Body of pancreas (tissue), 4 donors: ENCODE measurements around the gene ASPA. TPM values are rescaled to one million over a fixed set of nuclear protein-coding genes. Genes with fewer than 3 reads are reported as not detected.
"Not testable (repeated sequence)": the region's sequence is repeated elsewhere in the genome, so short reads cannot be mapped to it uniquely, and the experiment has no call there.

ENCODE experiments used
- ATAC-seq: fragments of 150-250 bp; one replicate; pipeline ENCODE4 v1.9.1; 2016
- DNase-seq, 4 donors: peaks; one replicate each; pipeline ENCODE4 v3.0.0-alpha.2; 2019
- H3K27ac ChIP-seq, 4 donors: fragments of 200-600 bp; sonication (generic); 1 replicate in 3 of 4; 2 replicates in 1 of 4; pipeline versions ENCODE4 v1.5.1 to v1.6.1; 2016 to 2019; ENCODE audit warnings: mild to moderate bottlenecking in 1 of 4, mixed read lengths in 1 of 4, moderate library complexity in 1 of 4
- H3K27me3 ChIP-seq, 2 donors: fragments of 200-600 bp; sonication (generic); one replicate each; pipeline ENCODE4 v1.6.0; 2016; ENCODE audit warnings: mild to moderate bottlenecking in 1 of 2
- H3K36me3 ChIP-seq, 2 donors: fragments of 200-600 bp; sonication (generic); replicated peaks in 1 of 2; 2 replicates each; pipeline ENCODE4 v1.5.1; 2016; ENCODE audit warnings: low read depth in 2 of 2; ENCODE audit not compliant: insufficient read depth in 1 of 2
- H3K4me1 ChIP-seq: fragments of 200-600 bp; sonication (generic); one replicate; pipeline ENCODE4 v1.6.0; 2016
- H3K4me3 ChIP-seq, 2 donors: fragments of 200-600 bp; sonication (generic); 1 replicate in 1 of 2; 2 replicates in 1 of 2; pipeline ENCODE4 v1.5.1; 2016 to 2019
- H3K9me3 ChIP-seq, 3 donors: fragments of 200-600 bp; sonication (generic); 1 replicate in 2 of 3; 2 replicates in 1 of 3; pipeline ENCODE4 v1.5.1; 2016
- POLR2A ChIP-seq, 3 donors: fragments of 450-650 bp; IDR thresholded peaks; one replicate each; pipeline ENCODE4 v1.6.1; 2016; ENCODE audit warnings: antibody characterized with exemption in 3 of 3, mild to moderate bottlenecking in 2 of 3
- WGBS, 2 donors: methylation state at CpG; one replicate each; pipeline ENCODE4 v1.1.5; 2017; 5-methylcytosine and 5-hydroxymethylcytosine counted together
- intact Hi-C: fragments of 100-400 bp; cut with DNase I; formaldehyde crosslinking; loops from one replicate; pipeline ENCODE4 v1.15.1; 2023
- total RNA-seq, 2 donors: library from RNA; depleted of rRNA; stranded (reverse); fragments of >200 nt; gene quantifications; one replicate each; pipeline ENCODE4 v1.1.0, GENCODE V29; 2016
- TF ChIP-seq, protein P1 (sequence below), 7 experiments: fragments of 450-650 bp in 4 of 7; fragments of 200-600 bp in 3 of 7; sonication (generic) in 3 of 7; IDR thresholded peaks; one replicate each; pipeline ENCODE4 v1.5.1; 2016 to 2019; ENCODE audit warnings: antibody characterized with exemption in 7 of 7

The ASPA gene
- total RNA-seq, result under 1 TPM; 0.66 to 0.78 TPM

DNA sequence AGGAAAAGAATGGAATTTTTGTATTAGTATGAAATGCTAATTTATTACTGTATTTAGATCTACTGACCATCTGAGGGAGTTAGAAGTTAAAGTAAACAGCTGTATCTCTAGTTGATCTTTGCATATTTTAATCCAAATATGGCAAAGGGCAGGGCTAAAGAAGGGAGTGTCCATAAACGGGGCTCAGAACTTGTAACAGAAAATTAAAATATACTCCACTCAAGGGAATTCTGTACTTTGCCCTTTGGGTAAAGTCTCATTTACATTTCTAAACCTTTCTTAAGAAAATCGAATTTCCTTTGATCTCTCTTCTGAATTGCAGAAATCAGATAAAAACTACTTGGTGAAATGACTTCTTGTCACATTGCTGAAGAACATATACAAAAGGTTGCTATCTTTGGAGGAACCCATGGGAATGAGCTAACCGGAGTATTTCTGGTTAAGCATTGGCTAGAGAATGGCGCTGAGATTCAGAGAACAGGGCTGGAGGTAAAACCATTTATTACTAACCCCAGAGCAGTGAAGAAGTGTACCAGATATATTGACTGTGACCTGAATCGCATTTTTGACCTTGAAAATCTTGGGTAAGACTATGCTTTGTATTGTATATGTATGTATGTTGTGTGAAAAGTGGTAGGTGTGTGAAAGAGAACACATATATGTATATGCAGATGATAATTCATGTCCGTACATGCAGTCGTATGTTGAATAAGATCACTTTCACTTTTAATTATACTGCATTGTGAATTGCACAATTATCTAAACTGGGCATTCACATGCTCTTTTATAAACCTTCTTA is at the start of gene ASPA:
Gene ASPA (plus strand): TSS at position 186 of the 799 bp plus-strand sequence. CDS start 163 bp downstream, at position 349.
- ATAC-seq, result peak; percentile 51
- TF ChIP-seq, protein P1, sequence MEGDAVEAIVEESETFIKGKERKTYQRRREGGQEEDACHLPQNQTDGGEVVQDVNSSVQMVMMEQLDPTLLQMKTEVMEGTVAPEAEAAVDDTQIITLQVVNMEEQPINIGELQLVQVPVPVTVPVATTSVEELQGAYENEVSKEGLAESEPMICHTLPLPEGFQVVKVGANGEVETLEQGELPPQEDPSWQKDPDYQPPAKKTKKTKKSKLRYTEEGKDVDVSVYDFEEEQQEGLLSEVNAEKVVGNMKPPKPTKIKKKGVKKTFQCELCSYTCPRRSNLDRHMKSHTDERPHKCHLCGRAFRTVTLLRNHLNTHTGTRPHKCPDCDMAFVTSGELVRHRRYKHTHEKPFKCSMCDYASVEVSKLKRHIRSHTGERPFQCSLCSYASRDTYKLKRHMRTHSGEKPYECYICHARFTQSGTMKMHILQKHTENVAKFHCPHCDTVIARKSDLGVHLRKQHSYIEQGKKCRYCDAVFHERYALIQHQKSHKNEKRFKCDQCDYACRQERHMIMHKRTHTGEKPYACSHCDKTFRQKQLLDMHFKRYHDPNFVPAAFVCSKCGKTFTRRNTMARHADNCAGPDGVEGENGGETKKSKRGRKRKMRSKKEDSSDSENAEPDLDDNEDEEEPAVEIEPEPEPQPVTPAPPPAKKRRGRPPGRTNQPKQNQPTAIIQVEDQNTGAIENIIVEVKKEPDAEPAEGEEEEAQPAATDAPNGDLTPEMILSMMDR (IDR thresholded peaks at IDR 0.05), result no peak
- no peak for TF ChIP-seq POLR2A (IDR thresholded peaks at IDR 0.05)
- WGBS, 2 donors, result 19 to 24% methylated on average over 7 of the region's 7 CpGs
- Histone ChIP-seq H3K4me1 (peaks cover 16% of the 10 kb centered on the region), H3K9me3 (no peaks in the 10 kb centered on the region), H3K4me3 (peak within 1 kb of the TSS in 1 of 2 donors; percentile 21), H3K27me3 (no peaks in the 10 kb centered on the region), H3K36me3 (no peaks in the 10 kb centered on the region), H3K27ac (peak within 1 kb of the TSS in 3 of 4 donors; percentile 34 to 41 (median 35))
- no peak for DNase-seq
- intact Hi-C loops, result no loop called here

DNA sequence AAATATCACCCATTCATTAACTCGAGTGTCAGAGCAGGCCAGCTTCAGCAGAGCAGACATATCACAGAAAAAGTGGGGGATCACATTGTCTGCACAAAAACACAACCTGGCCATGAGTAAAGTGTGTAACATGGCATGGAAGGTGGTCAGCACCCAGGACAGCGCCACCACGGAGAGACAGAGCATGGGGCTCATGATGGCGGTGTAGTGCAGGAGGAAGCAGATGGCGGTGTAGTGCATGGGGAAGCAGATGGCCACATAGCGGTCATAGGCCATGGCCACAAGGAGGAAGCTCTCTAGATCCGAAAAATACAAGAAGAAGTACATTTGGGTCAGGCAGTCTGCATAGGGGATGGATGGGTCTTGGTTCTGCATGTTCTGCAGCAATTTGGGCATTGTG is 42.6 kb upstream of the ASPA start:
- H3K36me3 ChIP-seq, intact Hi-C loops, H3K9me3 ChIP-seq, H3K27me3 ChIP-seq, ATAC-seq, H3K27ac ChIP-seq, H3K4me3 ChIP-seq, H3K4me1 ChIP-seq: not testable (repeated sequence)
- WGBS, 2 donors, result 29 to 40% methylated on average over 7 of the region's 7 CpGs
- DNase-seq, result peak in 2 of 4 donors; percentile 5 to 26

DNA sequence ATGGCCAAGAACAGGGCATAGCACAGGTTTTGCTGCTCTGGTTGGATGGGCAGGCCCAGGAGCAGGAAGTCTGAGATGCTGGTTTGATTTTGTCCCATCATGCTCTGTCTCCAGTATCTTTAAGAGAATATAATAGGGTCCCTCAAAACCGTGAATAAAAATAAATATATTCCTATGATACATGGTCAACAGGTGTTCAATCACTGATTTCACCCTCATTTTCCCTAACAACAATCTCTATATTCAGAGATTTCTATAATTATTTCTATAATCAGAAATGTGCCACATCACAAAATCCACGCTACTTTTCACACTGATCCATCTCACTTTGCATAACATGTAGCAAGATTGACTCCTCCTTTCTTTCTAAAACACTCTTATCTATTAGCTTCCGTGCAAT is 42.1 kb upstream of the ASPA start, which contains the start of gene OR1E2:
Gene OR1E2 (minus strand): TSS at position 101 of the 400 bp plus-strand sequence. CDS start 0 bp downstream, at position 101.
- intact Hi-C loops, result no loop called here
- ATAC-seq (no peak), DNase-seq (no peak)
- Histone ChIP-seq H3K4me3 (no peak within 1 kb of the TSS), H3K27me3 (no peaks in the 10 kb centered on the region), H3K36me3 (no peaks in the 10 kb centered on the region), H3K27ac (no peak within 1 kb of the TSS), H3K9me3 (no peaks in the 10 kb centered on the region), H3K4me1 (no peaks in the 10 kb centered on the region)
- WGBS, 2 donors, result 40 to 43% methylated on average over 3 of the region's 3 CpGs
- TF ChIP-seq, protein P1 (IDR thresholded peaks at IDR 0.05), result no peak
- TF ChIP-seq POLR2A (IDR thresholded peaks at IDR 0.05), result no peak

DNA sequence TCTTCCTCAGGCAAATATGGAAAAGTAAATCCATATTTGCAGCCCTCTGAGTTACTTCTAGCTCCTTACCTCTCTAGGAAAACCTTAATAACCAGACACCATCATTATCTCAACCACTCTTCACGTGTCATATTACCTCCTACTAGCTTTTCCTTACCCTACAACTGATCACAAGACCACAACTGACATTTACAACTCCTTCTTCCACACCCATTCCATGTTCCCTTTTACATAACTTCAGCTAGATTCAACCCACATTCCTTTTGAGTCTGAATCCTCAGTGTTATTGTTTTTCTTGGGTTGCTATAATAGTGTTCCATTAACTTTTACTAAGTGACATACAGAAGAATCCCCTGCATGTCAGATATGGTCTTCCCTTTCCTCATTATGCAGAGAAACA is 37.4 kb upstream of the ASPA start:
- TF ChIP-seq, protein P1 (IDR thresholded peaks at IDR 0.05), result no peak
- no peak for TF ChIP-seq POLR2A (IDR thresholded peaks at IDR 0.05)
- ATAC-seq, result no peak
- no peak overlapping the region for H3K4me3 ChIP-seq
- no peaks in the 10 kb centered on the region for H3K27me3 ChIP-seq
- H3K9me3 ChIP-seq, result no peaks in the 10 kb centered on the region
- intact Hi-C loops, result no loop called here
- DNase-seq, result no peak
- 73 to 74% methylated on average over 1 of the region's 1 CpG for WGBS, 2 donors
- no peaks in the 10 kb centered on the region for H3K4me1 ChIP-seq
- no peak overlapping the region for H3K27ac ChIP-seq
- no peaks in the 10 kb centered on the region for H3K36me3 ChIP-seq

DNA sequence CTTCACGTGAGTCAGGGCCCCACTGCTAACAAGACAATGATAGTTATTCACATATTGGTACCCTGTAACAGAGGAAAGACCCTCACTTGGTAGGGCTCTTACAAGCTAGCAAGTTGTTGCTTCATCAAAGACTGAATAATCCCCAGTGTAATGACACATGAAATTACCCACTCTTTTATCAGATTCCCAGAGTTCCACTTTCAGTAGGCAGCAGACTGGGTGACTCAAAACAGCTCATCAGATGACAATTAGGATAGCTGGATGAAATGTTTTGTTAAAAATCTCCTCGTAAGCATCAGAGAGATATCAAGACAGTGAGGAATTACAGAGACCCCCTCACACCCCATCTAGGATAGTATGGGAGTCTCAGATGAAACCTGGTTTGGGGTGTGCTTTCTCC is 35.3 kb upstream of the ASPA start:
- no peak for ATAC-seq
- intact Hi-C loops, result no loop called here

More for the DNA sequence above, 35.3 kb upstream of the ASPA start:
- Histone ChIP-seq H3K36me3 (no peaks in the 10 kb centered on the region), H3K4me1 (no peaks in the 10 kb centered on the region), H3K27ac (no peak overlapping the region), H3K9me3 (no peaks in the 10 kb centered on the region), H3K4me3 (no peak overlapping the region), H3K27me3 (no peaks in the 10 kb centered on the region)
- DNase-seq, result no peak
- TF ChIP-seq POLR2A (IDR thresholded peaks at IDR 0.05), result no peak
- TF ChIP-seq, protein P1 (IDR thresholded peaks at IDR 0.05), result no peak
- WGBS, 2 donors, result 65 to 74% methylated on average over 2 of the region's 2 CpGs
